Mesenteric fat pad (tissue), 1 donor: ENCODE results near the gene NUDT16L1. TPM values are rescaled to one million over a fixed set of nuclear protein-coding genes. Genes with fewer than 3 reads are reported as not detected.
A peak's percentile ranks its signal among the peaks of the same experiment; 100 is the strongest.
"Not testable (repeated sequence)": the region's sequence is repeated elsewhere in the genome, so short reads cannot be mapped to it uniquely, and the experiment has no call there.

Experiments used
- DNase-seq: peaks from one replicate; pipeline ENCODE4 v3.0.0-alpha.2; 2020; ENCODE audit warnings: low spot score
- total RNA-seq: library from RNA; stranded (reverse); fragmentation: NEBNext Ultra II Directional; extraction: Animal tissue kit (Norgen Biotek cat#: 25700); gene quantifications from one replicate; pipeline ENCODE4 v1.2.1, GENCODE V29; 2021
- donor health status: DM: yes; HTN: yes; CAD: no.

Gene NUDT16L1
- total RNA-seq, 1 donor from 2014 or later = 19.4 TPM

DNA sequence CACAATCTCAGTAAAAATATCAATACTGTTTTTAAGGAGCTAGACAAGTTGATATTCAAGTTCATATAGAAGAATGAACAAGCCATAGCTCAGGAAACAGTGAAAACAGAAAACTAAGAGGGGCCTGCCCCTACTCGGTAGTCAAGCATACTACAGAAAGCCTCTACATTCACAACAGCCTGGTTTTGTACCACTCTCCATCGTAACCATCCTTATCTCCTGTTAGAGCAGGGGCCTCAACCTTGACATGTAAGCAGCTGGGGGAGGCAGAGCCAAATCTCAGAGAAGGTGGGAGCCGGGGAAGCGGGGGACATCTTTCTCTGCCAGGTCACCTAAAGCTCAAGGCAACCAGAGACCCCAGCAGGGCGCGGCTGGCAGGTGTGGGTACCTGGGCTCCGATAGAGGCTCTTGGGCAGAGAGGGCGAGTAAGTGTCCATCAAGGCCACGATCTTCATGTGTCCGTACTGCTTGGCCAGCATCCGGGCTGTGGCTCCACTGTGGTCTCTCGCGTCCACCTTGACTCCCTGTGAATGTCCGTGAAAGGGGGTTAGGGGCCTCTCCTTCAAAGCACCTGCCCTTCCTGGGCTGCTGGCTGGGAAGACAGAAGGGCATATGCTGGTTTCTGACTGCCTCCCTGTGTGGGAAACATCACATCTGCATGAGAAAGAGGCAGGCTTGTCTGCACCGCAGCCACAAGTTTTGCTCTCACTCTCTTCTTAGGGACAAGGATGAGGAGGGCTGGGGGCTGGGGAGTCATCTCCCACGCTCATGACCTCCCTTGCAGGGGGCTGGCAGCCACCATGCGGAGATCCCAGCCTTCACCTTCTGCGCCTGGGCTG, 20.5 kb downstream of the NUDT16L1 start:
- no peak for DNase-seq

DNA sequence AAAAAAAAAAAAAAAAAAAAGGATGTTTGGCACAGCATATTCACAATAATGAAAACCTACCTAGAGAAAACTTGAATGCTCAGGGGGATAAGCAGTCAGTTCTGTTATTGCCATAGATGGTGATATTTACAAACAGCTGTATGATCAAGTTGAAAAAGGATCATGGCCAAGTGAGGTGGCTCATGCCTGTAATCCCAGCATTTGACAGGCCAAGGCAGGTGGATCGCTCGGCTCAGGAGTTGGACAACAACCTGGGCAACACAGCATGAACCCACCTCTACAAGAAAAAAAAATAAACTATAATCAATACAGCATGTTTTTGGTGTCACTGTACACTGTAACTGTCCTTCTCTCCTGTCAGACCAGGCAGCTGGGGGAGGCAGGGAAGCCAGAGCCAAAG, 21.6 kb downstream of the NUDT16L1 start:
- no peak for DNase-seq

DNA sequence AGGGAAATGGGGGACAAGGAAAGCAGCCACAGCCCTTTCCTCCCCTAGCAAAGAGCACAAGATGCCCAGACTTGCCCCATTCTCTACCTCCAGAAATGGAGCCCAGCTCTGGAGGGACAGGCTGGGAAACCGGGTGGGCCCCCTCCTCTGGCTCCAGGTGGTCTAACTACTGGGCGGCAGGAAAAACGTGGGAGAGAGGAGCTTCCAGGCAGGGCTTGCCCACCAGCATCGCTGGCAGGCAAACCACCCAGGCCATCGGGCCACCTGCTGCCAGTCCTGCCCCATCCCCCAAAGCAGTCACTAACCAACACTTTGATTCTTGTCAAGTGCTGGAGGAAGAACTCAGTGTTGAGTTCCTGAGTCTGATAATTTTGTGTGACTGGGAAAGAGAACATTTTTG, 25.1 kb downstream of the NUDT16L1 start:
- no peak for DNase-seq

DNA sequence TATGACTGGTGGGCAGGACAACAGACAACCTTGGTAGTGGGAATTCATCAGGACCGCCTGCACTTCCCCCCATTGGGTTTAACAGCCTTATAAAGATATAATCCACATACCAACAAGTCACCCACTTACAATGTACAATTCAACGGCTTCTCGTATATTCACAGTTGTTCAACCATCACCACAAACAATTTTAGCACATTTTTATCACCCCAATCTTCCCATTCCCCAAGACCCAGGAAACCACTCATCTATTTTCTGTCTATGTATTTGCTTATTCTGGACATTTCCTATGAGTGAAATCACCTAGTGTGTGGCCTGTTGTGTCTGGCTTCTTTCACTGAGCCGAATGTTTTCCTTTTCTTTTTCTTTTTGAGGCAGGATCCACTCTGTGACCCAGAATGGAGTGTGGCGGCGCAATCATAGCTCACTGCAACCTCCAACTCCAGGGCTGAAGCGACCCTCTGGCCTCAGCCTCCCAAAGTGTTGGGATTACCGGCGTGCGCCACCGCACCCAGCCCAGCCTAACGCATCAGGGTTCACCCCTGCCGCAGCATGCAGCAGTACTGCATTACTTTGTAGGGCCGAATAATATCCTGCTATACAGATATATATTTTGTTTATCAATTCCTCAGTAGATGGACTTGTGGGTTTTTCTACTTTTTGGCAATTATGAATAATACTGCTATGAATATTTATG, 29.9 kb downstream of the NUDT16L1 start:
- DNase-seq = no peak

DNA sequence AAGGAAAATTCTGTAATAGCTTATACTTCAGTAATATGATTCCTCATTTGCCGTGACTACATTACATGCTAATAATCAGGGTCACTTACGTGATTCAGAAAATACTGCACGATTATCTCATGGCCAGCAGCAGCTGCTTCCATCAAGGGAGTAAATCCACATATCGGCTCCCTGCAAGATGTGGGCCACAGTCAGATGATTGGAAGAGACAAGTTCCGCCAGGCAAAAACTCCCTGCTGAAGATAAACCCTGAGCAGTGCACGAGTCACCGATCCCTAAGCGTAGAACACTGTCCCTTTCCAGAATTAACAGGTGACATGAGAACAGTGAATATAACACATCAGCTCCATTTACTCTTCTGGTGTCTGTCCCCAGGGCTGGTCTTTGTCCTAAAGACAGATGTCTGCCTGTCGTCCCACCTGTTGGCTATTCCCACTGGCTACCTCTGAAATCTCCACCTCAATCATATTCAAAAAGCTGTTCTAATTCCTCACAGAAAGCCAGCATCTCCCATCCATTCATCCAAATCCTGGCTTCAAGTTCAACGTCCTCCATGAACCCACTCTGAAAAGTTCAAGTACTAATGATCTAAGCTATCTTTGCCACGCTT, 31.4 kb downstream of the NUDT16L1 start:
- DNase-seq = no peak

DNA sequence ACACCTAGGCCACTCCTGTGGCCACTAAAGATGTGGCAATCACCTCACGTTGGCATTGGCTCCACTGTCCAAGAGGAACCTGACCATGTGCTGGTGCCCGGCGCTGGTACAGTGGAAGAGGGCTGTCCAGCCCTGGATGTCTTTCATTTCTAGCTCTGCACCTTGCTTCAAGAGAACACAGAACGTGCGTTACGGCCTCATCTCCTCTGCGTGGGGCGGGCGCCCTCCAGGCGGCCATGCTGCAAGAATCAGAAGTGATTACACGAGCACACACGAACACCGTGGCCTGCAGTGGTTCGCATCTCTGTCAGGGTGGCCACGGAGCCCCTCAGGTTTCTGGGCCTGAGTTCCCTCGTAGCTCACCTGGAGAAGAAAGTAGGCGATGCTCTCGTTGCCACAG, 33.3 kb downstream of the NUDT16L1 start:
- no peak for DNase-seq

DNA sequence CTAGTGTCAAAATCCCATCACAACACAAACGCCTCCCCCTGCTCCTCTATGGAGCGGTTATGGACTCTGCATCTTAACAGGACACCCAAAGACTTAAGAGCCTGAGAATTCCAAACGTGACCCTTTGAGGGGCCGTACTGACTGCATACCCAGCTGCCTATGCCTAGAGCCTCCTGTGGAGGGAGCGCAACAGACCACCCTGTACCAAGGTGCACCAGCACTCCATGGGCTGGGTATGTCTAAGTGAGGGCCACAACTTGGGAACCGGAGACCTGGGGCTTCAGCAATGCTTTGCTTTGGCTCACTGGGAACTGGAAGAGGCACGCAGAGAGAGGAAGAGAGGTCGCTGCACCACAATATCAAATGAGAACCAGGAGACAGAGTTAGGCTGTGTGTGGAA, 35.3 kb downstream of the NUDT16L1 start:
- DNase-seq = no peak

DNA sequence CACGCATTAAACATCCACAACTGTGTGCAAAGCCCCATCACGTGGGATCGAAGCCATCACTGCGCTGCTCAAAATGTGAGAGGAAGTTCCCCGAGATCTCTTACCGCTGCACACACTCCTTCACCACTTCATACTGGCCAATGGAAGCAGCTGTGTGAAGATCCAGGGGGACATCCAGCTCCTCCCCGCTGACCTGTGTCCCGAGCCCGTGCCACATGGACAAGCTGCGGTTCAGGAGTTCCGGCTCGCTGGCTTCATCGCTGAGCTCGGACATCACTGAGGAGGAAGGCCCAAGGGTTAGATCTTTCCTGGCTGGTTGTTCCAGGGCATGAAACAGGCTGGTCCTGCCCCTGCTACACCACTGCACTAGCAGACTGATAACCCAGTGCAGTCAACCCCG, 36.5 kb downstream of the NUDT16L1 start:
- no peak for DNase-seq

DNA sequence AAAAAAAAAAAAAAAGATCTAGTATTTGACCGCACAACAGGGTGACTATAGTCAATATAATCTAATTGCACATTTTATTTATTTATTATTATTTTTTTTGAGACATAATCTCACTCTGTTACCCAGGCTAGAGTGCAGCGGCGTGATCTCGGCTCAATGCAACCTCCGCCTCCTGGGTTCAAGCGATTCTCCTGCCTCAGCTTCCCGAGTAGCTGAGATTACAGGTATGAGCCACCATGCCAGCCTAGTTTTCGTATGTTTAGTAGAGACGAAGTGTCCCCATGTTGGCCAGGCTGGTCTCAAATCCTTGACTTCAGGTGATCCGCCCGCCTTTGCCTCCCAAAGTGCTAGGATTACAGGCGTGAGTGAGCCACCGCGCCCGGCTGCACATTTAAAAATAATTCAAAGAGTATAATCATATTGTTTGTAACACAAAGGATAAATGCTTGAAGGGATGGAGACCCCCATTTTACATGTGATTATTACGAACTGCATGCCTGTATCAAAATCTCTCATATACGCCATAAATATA, 39.9 kb downstream of the NUDT16L1 start:
- DNase-seq = no peak

DNA sequence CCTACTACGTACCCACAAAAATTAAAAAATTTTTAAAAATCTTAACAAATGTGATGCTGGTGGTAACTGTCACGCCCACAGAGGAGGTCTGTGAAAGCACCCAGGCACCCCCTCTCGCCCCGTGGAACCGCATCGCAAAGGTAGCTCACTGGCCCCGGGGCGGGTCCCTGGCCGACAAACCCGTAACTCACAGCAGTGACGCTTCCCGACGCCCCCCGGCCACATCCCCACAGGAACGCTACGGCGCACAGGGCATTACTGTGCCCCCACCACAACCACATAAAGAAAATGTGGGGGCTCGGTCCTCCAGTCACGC, 40.3 kb downstream of the NUDT16L1 start:
- DNase-seq = no peak

DNA sequence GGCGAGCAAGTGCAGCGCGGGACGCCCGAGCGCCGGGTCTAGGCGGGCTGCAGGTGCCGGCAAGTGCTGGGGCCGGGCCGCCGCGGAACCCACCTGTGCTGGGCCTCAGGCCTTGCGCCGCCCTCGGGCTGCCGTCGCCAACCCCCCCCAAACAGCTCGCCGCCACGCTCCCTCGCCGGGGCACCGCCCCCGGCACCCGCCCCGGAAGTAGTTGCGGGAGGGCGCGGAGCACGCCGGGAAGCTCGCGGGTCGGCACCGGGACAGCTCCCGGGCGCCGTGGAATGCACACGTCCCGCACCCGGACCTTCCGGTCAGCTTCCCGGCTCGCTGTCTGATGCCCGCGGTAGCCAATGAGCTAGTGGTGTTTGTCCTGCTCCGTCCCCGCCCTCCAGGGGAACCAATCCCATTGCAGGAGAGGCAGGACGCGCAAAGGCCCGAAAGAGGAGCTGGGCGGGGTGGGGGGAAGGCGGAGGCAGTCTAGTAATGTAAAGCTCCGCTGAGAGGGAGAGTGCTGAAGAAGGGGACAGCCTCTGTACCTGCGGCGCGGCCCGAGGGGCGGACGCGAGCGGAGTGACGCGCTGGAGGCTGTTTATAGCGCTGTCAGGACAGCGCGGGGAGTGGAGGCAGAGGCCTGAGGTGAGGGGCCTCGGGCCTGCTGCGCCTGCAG, 40.8 kb downstream of the NUDT16L1 start, which contains the start of the genes ANKS3 and DNAAF8:
ANKS3 (minus strand) TSS at position 209 of the 667 bp plus-strand sequence. CDS start 4,122 bp downstream, outside the sequence.
DNAAF8 (plus strand) TSS at position 475 of the 667 bp plus-strand sequence. CDS start 1,978 bp downstream, outside the sequence.
- DNase-seq = peak; percentile 96

DNA sequence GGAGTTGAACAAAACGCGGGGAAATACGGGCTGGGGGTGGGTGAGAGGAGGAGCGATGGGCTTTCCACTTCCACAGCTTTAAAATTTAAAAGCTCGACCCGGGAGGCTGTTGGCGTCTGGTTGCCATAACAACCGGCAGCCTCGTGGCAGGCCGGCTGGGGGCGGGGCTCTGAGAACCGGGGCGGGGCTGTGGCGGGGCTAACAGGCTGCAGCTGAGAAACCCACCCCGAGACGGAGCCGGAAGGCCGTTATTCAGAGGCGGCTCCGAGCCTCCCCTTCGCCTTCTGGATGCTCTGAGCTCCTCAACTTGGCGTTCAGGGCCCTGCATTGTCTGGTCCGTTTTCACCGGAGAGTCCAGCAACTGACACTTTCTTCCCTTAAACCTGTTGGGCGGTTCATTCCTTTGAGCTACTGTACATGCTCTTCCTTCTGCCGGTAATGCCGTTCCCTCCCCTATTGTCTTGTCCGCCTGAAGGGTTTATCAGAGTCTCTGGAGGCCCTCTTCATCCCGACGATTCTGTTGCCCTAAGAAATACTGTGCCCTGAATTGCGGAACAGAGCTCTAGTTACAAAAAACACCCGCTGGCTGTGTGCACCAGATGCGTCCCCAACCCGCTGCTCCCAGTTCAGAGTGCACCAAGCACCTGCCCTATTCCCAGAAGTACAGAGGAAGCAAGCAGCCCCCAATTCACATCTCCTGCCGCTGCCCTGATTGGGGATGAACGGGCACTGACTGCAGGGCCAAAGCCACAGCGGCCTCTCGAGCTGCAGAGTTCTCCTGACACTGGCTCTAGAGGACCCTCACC, 41.6 kb downstream of the NUDT16L1 start:
- DNase-seq = peak; percentile 93

DNA sequence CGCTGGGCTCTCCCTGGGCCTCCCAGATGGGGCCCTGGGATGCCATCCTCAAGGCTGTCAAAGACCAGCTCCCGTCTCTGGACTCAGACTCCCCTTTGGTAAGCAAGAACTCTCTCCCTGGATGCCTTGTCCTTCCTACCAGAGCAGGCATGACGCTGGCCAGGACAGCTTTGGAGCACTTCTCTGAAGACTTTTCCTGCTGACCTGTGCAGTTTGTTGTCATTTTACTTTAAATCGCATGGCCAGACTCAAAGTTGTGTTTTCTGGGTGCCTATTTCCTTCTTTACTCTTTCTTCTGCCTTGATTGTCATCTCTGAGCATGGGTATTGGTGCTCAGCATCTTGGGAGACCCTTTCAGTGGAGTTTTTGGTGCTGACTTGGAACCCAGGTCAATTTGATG, 43.2 kb downstream of the NUDT16L1 start:
- no peak for DNase-seq

DNA sequence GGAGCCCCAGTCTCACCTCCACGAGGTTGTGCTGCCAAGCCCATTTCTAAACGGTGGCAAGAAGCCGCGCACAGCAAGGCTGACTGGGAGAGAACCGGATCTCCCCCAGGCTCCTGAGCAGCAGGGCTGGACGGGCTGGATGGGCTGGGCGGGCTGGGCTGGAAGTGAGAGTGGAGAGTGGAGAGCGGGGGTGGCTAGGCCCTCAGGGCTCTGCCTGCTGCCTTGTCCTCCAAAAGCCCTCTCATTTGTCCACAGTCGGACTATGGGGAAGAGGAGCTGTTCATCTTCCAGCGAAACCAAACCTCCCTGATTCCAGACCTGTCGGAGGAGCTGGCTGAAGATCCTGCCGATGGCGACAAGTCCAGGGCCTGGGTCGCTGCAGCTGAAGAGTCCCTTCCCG, 44.2 kb downstream of the NUDT16L1 start:
- no peak for DNase-seq

DNA sequence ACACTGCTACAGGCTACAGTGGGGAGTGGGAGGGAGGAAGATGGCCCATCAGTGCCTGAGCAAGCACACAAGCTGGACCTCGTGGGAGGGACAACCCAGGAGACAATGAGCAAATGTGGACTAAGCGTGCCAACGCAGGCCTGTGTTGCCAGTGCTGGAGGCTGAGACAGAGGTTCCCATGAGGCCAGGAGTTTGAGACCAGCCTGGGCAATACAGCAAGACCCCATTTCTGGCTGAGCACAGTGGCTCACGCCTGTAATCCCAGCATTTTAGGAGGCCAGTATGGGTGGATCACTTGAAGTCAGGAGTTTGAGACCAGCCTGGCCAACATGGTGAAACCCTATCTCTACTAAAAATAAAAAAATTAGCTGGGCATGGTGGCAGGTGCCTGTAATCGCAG, 45.0 kb downstream of the NUDT16L1 start:
- DNase-seq = not testable (repeated sequence)

DNA sequence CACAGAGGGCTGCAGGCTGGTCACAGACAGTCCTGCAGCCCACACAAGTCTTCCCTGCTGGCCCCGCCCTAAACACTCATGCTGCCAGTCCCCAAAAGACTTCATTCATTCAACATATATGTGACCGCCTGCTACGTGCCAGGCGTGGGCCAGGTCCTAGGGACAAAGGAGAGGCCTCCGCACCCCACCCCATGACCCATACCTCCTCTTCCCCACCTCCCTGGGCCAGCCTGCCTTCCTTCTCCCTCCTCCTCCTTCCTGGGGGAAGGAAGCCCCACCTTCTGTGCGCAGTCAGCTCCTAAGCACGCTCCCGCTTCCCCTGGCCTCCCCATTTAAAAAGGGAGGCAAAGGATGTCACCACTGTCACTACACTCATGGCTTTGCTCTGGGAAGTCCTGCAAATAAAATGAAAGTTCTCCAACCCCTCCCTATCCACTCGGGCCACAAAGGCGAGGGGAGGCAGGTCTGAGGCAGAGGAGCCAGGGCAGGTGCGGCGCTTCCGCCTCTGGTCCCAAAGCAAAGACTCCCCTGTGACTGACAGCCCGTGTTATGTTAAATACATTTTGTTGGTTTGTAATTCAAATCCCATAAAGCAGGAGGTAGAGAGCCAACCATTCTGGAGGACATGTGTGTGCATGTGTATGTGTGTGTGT, 50.0 kb downstream of the NUDT16L1 start:
- DNase-seq = no peak

DNA sequence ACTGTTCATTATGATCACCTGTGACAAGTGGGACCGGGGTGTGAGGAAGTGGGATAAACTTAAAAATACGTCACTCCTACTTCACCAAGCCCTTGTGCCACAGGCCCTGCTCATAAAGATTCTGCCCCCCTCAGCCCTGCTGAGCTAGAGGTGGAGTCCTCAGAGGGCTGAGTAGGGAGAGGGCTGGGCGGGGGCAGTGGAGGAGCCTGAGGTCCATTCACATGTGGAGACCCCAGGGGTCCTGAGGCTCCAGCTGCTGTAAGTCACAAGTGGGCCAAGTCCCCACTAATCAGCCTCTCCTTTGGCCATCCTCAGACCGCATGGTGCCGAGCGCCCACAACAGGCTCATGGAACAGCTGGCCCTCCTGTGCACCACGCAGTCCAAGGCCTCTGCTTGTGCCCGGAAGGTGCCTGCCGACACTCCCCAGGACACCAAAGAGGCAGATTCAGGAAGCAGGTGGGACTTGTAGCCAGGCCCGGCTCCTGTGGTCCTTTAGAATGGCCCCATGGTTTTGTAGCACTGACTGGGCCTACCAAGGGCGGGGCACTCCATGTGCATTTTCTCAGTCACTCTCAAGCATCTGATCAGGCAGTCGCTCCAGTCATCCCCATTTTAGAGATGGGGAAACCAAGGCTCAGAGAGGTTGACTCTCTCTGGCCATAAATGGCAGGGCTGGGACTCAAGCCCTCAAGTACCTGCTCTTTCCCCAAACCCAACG, 51.4 kb downstream of the NUDT16L1 start:
- DNase-seq = no peak

DNA sequence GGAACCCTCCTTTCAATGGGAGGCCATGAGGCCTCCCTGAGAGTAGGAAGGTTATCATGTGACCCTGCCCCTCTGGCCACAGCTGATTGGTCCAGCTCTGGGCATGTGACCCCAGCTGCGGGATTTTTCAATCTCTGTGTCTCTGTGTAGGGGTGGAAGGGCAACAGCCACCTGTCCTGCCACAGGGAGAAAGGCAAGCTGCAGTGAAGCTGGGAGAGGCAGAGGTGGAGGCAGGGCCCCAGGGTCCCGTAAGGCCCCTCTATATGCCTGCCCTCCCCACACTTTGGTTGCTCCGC, 51.9 kb downstream of the NUDT16L1 start:
- no peak for DNase-seq
